Limb (tissue), 2 donors: ENCODE results near the gene IGF1.

ENCODE experiments used
- DNase-seq, 2 donors: peaks; one replicate each; pipeline ENCODE4 v3.0.0-alpha.2; 2016; ENCODE audit errors: extremely low spot score in 2 of 2

IGF1 gene

DNA sequence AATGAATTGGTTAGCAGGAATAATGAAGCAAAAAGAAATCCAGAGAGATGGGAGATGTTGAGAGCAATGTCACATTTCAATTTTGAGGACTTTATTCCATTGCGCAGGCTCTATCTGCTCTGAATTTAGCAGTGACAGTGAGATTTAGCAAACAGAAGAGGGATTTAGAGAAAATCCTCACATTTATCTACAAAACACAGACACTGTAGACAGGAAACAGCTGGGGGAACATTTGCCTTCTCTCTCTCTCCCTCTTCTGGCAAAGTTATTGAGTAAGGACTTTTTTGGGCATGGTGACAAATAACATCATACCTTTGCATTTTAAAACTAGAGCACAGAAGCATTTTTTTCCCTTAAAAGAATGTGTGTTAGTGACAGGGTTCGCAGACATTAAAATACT, at the start of gene IGF1:
TSS of gene IGF1 (minus strand) at position 158 of the 400 bp plus-strand sequence. CDS start 182 bp downstream, outside the sequence.
- DNase-seq, result peak in 1 of 2 donors; percentile 82

DNA sequence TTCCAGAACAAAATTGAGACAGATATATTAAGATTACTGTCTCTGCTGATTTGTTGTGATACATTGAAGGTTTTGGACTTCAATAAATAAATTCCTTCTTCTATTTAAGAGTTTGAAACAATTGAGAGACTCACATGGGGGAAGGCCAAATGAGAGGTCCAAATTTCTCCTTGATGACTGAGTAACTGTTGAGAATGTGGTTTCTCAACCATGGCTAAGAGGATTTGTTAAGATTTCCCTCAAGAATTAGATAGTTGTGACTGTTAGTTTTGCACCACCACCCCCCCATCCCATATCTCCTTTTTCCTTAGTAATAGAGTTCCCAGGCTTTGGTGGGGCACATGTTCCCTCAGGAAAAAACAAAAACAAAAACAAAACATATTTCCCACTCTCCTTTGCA, 47.7 kb upstream of the IGF1 start:
- DNase-seq, result no peak

DNA sequence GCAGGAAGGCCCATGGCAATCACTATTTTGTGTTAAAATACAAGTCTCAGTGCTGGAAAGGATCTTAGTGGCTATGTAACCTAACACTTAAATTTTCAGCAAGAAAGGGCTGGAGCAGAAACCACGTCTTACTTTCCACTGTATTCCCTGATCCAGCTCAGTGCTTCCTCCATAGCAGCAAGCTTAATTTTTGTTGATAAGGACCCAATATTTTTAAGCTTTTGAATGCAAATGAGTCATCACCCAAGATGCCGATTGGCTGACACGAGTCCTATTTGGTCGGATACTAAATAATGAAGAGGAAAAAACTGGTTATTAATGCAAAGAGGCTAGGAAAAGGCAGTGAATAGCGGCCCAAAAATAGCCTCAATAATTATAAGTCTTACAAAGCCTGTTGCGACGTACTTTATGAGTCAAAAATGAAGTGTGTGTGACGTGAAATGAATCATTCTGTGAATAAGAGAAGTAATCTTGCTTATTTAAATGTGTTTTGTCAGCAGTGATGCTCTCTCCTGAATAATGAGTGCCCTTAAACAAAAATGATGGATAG, 46.9 kb upstream of the IGF1 start:
- no peak for DNase-seq

DNA sequence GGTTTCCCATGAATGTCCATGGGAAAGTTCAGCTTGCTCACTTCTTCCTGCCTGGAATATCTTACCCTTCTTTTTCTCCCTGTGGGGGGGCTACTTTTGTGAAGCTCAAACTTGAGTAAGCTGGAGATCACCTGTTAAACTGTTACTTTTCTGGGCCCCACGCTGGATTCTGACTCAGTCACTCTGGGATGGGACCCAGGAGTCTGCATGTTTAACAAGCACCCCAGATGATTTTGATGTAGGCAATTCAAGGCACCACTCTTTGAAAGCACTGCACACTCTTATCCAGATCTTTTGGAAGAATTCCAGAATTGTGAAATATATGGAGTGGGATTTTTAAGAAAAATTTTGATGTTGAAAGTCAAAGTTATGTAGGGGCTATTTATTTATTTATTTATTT, 46.3 kb upstream of the IGF1 start:
- no peak for DNase-seq

DNA sequence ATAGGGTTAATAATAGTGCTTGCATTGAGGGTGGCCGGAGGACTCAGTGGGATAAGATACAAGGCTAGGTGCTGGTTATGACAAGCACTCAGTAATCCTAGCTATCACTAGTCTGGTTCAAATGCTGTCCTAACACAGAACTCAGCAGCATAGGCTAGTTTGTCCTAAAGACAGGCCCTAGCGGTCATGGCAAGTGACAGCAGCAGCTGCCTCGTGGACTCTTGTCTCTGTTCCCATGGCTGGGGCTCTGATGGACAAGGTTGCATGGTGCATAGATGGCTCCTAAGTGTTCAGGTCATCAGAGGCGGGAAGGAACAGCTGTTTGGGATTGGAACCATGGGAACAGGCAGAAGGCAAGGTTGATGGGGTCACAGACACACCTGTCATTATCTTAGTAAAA, 42.4 kb upstream of the IGF1 start:
- no peak for DNase-seq

DNA sequence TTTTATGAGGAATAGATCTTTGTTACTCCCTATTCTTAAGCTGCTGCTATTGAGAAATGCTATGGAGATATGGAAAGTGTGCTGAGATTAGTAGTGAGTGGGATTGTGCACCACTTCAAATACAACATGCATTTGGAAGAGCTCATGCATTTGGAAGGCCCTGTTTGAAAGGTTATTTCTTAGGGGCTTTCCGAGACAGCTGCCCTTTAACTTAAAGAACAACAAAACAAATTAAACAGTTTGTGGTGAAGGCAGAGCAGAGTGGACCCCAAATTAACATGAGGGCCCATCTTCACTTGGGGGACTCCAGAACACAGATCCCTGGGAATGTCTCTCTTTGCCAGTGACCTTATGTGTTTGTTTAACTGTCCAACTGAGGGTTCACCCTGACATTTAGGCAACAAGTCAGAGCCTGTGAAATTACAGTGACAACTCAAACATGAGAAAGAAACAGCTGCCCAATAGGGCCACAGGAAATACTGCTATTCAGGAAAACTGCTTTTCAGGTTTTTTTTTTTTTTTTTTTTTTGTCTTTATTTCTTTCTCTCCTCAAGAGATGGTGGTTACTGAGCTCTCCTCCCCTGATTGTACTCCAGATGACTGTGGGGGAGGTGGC, 41.4 kb upstream of the IGF1 start:
- no peak for DNase-seq

DNA sequence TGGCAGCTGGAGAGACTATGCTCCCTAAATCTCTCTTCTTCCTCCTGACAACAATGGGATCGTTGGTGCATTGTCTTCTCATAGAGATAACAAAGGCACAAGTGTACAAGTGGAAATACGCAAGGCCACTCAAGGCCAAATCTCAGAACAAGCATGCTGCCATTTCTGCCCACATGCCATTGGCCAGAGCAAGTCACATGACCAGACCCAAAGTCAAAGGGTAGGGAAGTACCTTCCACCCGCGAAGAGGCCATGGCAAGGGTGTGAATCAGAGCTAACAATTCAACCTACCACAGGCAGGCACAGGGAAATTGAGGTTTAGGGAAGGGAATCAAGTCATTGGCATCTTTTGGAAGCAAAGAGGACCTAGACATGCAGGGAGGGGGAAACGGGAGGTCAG, 38.5 kb upstream of the IGF1 start:
- DNase-seq, result no peak

DNA sequence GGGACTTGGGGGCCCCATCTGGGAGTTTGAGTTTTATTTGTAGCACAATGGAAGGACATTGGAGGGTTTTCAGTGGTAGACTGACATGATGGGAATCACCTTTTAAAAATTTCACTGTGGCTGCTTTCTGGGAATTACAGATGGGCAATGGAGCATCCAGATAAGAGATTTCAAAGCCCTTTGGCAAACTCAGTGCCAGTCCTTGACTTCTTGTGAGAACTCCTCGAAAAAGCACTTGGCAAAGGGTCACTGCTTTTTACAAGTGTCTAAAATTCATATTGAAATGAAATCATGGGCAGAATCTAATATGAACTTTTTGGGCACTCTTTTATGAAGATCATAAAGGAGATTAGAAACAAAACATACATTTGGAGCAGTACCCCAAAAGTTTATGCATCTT, 34.3 kb upstream of the IGF1 start:
- DNase-seq, result no peak

DNA sequence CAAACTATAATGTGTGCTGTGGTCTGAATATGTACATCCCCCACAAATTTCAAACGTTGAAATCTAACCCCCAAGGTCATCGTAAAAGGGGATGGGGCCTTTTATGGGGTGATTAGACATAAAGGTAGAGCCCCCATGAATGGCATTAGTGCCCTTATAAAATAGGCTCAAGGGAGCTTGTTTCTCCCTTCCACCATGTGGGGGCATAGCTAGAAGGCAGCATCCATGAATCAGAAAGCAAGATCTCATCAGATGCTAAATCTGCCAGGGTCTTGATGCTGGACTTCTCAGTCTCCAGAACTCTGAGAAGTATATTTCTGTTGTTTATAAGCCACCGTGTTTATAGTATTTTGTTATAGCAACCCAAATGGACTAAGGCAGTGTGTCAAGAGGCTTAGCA, 33.4 kb upstream of the IGF1 start:
- DNase-seq, result no peak

DNA sequence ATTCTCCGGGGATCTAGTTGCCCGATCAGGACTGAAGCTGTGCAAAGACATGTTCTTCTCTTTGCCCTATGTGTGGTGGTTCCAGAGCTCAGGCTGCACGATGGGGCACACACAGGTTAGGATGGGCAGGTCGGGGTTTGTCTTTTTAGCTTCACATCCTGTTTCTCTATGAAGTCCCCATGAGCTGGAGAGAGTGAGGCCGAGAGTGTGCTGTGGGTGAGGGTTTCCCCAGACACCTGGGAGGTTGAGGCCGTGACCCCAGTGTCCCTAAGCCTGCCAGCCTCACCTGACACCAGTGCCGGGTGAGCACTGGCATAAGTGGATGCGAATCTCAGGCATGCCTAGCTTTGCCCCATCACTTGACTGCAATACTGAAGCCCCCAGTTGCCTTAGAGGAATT, 32.9 kb upstream of the IGF1 start:
- no peak for DNase-seq

DNA sequence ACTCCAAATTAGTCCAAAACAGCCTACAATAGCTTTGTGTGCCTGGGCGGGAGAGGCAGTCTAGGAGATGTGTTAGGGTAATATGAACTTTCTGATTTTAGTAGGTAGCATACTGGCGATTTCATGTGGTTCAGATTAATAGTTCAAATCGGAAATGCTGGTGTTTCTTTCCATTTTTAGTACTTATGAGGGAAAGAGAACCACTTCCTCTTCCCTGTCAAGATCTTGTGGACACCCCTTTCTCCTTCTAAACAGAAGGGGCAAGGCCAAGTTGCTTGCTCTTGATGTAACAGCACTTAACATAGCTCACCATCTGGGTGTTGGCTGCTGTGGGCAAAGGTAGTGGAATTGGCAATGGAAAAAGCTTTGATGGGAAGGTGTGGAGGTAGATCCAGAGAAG, 32.2 kb upstream of the IGF1 start:
- no peak for DNase-seq

DNA sequence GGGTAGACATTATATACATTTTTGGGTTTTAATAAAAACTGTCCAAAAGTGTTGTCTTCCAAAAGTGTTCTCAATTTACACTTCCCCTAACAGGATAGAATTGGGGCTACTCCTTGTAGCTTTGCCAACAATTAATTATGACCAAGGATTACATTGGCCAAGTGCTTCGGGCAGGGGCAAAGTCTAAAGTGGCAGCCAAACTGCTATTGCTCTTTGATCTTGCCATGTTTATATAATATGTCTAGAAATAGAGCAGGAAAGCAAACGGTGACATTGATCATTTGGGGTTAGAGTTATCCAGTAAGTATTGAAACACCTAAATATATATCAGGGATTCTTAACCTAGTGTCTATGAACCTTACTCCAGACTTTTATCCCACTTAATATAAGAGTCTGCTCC, 31.2 kb upstream of the IGF1 start:
- DNase-seq, result no peak

DNA sequence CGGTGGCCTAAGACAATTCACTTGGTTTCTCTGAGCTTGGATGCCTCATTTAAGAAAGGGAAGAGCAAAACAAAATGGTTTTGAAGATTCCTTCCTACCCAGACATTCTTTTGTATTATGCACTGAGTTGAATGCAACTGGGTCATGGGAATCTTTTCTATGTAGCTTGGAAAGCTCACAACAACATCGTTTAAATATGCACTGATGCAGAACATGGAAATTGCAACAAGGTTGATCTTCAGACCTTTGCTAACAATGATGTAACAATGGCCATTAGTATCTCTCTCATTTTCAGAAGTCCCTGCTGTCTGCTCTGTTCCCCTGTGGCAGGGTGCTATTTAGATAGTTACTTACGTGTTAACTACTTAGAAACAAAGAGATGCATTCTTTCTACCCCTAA, 30.1 kb upstream of the IGF1 start:
- no peak for DNase-seq

DNA sequence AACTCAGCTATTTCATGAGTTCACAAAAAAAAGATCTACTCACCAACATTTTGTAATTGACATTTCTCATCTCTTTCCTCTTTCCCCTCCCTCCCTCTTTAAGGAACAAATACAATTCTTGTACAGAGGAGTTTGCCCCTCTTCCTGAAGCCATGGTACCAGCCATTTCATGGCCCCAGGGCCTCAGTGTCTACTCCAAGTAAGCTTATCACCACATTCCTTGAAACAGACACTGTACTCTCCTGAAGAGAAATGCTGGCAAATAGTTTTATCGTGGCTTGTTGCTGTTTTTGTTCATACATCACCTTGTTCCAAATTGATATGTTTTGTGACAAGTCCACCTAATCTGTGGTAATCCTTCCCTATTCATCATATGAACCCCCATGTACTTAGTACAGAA, 29.7 kb upstream of the IGF1 start:
- DNase-seq, result no peak

DNA sequence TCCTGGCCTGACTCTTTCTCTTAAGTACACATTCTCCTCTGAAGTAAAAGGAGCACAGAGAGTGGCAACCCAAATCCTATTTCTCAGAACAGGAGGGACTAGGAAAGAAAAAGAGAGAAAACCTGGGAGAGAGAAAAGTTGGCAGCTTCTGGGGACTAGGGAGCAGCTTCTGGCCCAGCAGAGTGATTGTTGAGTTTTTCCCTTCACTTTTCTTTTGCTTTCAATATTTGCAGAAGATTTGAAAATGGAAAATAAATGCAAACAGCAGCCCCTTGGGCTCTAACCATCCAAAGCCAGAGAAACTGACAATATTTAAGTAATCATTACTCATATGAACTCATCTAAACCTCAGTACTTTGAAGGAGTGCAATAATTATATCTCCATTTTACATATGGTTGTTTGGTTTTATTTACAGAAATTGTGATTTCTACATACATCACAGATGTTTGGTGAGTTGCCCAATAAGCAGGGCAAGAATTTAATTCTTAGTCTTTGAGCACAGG, 28.8 kb upstream of the IGF1 start:
- no peak for DNase-seq

DNA sequence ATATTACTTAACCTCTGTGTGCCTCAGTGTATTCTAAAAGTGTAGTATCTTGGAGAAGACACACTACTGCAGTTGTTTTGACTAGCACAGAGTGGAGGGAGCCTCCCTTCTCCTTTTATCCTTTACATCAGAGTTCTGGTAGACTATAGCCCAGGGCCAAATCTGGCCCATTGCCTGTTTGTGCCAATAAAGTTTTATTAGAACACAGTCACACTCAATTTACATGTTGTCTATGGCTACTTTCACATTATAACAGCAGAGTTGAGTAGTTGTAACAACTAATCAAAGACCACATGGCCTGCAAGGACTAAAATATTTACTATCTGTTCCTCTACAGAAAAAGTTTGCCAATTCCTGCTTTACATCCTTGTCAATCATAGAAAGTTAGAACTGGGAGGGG, 27.7 kb upstream of the IGF1 start:
- no peak for DNase-seq

DNA sequence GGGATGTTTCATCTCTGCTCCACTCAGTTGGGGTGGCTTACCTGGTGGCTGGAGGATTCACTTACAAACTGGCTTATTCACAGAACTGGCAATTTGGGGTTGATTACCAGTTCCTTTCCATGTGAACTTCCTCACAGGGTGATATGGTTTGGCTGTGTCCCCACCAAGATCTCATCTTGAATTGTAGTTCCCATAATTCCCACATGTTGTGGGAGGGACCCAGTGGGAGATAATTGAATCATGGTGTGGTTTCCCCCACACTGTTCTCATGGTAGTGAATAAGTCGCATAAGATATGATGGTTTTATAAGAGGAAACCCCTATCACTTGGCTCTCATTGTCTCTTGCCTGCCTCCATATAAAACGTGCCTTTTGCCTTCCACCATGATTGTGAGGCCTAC, 26.9 kb upstream of the IGF1 start:
- DNase-seq, result no peak

DNA sequence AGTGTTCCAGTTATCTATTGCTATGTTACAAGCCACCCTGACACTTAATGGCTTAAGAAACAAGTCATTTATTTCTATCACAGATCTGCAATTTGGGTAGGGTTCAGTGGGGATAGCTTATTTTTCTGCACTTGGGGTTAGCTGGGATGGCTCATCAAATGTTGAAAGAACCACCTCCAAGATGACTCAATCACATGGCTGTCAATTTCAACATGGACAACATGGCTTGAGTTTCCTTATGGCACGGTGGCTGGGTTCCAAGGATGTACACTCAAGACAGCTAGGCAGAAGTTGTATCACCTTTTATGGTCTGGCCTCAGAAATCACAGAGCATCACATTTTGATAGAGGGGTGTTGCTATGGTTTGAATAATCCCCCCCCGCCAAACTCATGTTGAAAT, 24.5 kb upstream of the IGF1 start:
- no peak for DNase-seq

DNA sequence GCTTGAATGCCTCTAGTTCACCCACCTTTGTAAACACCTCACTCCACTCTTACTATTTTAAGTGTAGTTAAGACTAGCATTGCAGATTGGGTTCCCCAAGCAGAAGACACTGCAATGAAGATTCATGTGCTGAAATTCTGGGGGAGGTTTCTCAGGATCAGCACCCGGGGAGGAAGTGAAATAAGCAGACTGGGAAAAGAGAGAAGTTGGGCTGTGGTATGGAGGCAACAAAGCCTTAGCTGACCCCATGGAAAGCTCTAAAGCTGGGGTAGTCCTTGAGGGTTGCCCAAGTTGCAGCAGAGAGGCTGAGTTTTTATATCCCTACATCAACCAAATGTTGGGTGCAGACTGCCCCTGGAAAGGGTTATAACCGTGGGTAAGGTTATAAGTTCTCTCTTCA, 23.9 kb upstream of the IGF1 start:
- no peak for DNase-seq

DNA sequence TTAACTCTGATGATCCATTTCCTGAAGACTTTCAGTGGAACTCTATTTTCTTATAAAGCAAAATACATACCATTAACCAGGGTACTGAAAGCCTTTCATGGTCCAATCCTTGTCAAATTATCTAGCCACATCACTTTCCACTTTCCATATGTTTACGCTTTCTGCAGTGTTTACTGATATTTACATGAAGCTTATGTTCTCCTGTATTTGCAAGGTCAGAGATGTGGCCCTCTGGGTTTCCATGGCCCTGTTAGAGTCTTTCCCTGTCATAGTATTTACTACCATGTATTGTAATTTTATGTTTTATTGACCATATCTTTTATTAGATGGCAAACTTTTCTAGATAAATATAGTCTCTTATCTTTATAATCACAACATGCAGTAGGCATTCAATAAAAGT, 23.5 kb upstream of the IGF1 start:
- no peak for DNase-seq

DNA sequence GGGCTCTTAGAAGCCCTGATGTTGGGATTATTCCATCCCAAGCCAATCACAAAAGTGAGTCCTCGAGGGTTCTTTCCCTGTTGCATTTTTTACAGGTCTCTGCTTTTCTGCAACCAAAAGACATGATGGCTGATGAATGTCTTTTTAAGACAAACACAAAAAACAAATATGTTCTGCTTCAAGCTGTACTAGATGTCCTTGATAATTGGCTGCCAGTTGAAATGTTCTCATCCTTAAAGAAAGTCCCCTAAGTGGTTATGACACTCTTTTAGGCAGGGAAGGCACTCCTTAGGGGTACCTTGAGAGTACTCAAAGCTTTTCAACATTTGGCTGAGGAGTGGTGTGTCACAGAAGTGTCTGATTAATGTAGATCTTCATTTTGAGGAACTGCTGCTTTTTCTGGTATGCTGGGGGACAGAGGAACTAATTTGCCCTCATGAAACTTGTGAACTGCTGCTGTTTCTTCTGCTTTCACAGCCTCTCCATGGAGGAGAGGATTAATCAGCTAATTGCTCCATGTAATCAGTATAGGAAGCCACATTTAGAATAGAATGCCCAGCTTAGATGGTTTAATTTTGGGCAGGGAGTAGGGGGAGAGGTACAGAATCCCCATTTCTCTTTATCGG, 22.8 kb upstream of the IGF1 start:
- DNase-seq, result no peak

DNA sequence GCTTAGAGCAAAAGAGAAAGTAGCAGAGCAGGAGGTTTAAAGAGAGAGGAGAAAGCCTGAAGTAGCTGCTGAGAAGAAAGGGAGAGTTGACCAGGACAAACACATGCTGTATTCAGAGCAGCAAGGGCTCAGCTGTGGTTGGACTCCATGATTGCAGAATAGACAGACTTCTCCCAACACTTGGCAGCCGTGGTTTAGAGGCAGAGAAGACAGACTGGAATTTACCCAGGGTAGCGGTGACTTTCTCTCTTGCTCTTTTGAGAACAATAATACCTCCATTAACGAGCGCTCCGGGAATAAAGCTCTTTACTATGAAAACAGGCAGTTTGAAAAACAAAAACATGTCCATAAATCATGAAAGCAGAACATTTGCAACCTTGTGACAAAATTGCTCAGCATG, 21.4 kb upstream of the IGF1 start:
- no peak for DNase-seq

DNA sequence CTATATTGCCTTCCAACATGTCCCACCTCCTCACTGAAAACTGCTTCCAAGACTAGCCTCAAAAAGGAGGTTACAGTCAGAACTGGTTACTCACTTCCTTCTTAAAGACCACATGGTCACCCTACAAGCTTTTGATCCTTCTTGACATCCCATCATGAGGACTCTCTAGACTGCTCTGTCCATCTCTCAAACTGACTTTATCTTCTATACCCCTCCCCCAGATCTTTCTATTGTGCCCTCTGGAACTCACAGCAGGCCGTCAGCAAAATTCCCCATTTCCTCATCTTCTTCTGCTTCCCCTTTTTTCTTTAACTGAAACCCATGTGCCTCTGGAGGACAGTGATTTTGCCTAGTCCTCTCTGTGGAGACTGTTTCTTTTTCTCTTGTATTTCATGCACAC, 18.1 kb upstream of the IGF1 start:
- DNase-seq, result no peak
